Activated naive CD8-positive, alpha-beta T cell treated with anti-CD3 and anti-CD28 coated beads, Interleukin-2, amount 10 ng/mL, durations not matched to agents 7 days and 5 days (primary cell): Measurements from ENCODE around the gene SCML1. TPM values are rescaled to one million over a fixed set of nuclear protein-coding genes. Genes with fewer than 3 reads are reported as not detected.

Experiments used
- ATAC-seq: fragments of 150-1000 bp; cut with Tn5 transposase; one replicate; pipeline ENCODE4 v1.10.0; 2021; ENCODE audit warnings: low read depth, moderate library complexity
- POLR2A ChIA-PET: fragments of 350-600 bp; sonication (Branson Sonifier 250); formaldehyde crosslinking; loops from one replicate; lab custom pipeline; 2021; ENCODE audit warnings: antibody characterized with exemption; lab: Charles Lee
- DNase-seq: peaks from one replicate; pipeline ENCODE4 v3.0.0; 2021
- H3K27ac Mint-ChIP-seq: one replicate; pipeline ENCODE4 v1.8.0; 2022; ENCODE audit warnings: mild to moderate bottlenecking, mixed read lengths
- H3K27me3 Mint-ChIP-seq: one replicate; pipeline ENCODE4 v1.8.0; 2022; ENCODE audit warnings: mild to moderate bottlenecking, moderate library complexity, mixed read lengths
- H3K36me3 Mint-ChIP-seq: one replicate; pipeline ENCODE4 v1.8.0; 2021; ENCODE audit warnings: mild to moderate bottlenecking, mixed read lengths
- H3K4me1 Mint-ChIP-seq: one replicate; pipeline ENCODE4 v1.8.0; 2021; ENCODE audit warnings: mixed read lengths
- H3K4me3 Mint-ChIP-seq: one replicate; pipeline ENCODE4 v1.8.0; 2022; ENCODE audit warnings: mild to moderate bottlenecking, moderate library complexity, mixed read lengths
- H3K9me3 Mint-ChIP-seq: one replicate; pipeline ENCODE4 v1.8.0; 2021; ENCODE audit warnings: mixed read lengths
- total RNA-seq, 2 experiments: library from RNA; stranded (reverse); gene quantifications; one replicate each; pipeline ENCODE4 v1.2.3, GENCODE V29; 2021

SCML1 gene
- total RNA-seq, 2 experiments from 2014 or later, result 6.6 to 6.8 TPM

GRCh38 chrX:17744896-17745523 lies 7.7 kb downstream of the SCML1 start:
- Mint-ChIP-seq H3K27ac (no peak overlapping the region), H3K27me3 (peaks cover 4% of the 10 kb centered on the region), H3K9me3 (no peaks in the 10 kb centered on the region), H3K36me3 (peaks cover 1% of the 10 kb centered on the region), H3K4me3 (no peak overlapping the region), H3K4me1 (peaks cover 3% of the 10 kb centered on the region)
- ATAC-seq (no peak), DNase-seq (no peak)
- POLR2A ChIA-PET, result no interaction called here

GRCh38 chrX:17747692-17748091 lies 10.4 kb downstream of the SCML1 start:
- no peak overlapping the region for H3K27ac Mint-ChIP-seq
- no peak for ATAC-seq

GRCh38 chrX:17748684-17749083 lies 11.4 kb downstream of the SCML1 start:
- Mint-ChIP-seq H3K4me3 (no peak overlapping the region), H3K9me3 (no peaks in the 10 kb centered on the region), H3K4me1 (no peaks in the 10 kb centered on the region), H3K36me3 (peaks cover 1% of the 10 kb centered on the region), H3K27ac (no peak overlapping the region), H3K27me3 (no peaks in the 10 kb centered on the region)
- POLR2A ChIA-PET, result no interaction called here
- ATAC-seq (no peak), DNase-seq (no peak)

More at GRCh38 chrX:17747692-17748091, 10.4 kb downstream of the SCML1 start:
- no peak overlapping the region for H3K4me3 Mint-ChIP-seq
- peaks cover 1% of the 10 kb centered on the region for H3K36me3 Mint-ChIP-seq
- no peak for DNase-seq
- POLR2A ChIA-PET, result no interaction called here
- no peaks in the 10 kb centered on the region for H3K27me3 Mint-ChIP-seq
- no peaks in the 10 kb centered on the region for H3K9me3 Mint-ChIP-seq
- no peaks in the 10 kb centered on the region for H3K4me1 Mint-ChIP-seq

- H3K36me3 Mint-ChIP-seq, result peaks cover 1% of the 10 kb centered on the region
- H3K27ac Mint-ChIP-seq, result no peak overlapping the region
- no peaks in the 10 kb centered on the region for H3K4me1 Mint-ChIP-seq
- no peak overlapping the region for H3K4me3 Mint-ChIP-seq
- DNase-seq (no peak), ATAC-seq (no peak)
- no peaks in the 10 kb centered on the region for H3K9me3 Mint-ChIP-seq
- no peaks in the 10 kb centered on the region for H3K27me3 Mint-ChIP-seq
- POLR2A ChIA-PET, result no interaction called here
Measured at GRCh38 chrX:17750436-17750835, 13.1 kb downstream of the SCML1 start.

GRCh38 chrX:17758382-17758781 lies 21.1 kb downstream of the SCML1 start:
- ATAC-seq (no peak), DNase-seq (no peak)
- no peaks in the 10 kb centered on the region for H3K27me3 Mint-ChIP-seq
- no peak overlapping the region for H3K4me3 Mint-ChIP-seq
- H3K4me1 Mint-ChIP-seq, result peaks cover 1% of the 10 kb centered on the region
- H3K9me3 Mint-ChIP-seq, result no peaks in the 10 kb centered on the region
- POLR2A ChIA-PET, result no interaction called here
- no peaks in the 10 kb centered on the region for H3K36me3 Mint-ChIP-seq
- H3K27ac Mint-ChIP-seq, result no peak overlapping the region

GRCh38 chrX:17759990-17760389 lies 22.7 kb downstream of the SCML1 start:
- Mint-ChIP-seq H3K27ac (no peak overlapping the region), H3K27me3 (no peaks in the 10 kb centered on the region), H3K4me3 (no peak overlapping the region), H3K4me1 (peaks cover 1% of the 10 kb centered on the region), H3K9me3 (no peaks in the 10 kb centered on the region), H3K36me3 (no peaks in the 10 kb centered on the region)
- no peak for DNase-seq
- ATAC-seq, result no peak
- POLR2A ChIA-PET, result no interaction called here

GRCh38 chrX:17767734-17768133 lies 30.4 kb downstream of the SCML1 start:
- Mint-ChIP-seq H3K4me1 (no peaks in the 10 kb centered on the region), H3K36me3 (no peaks in the 10 kb centered on the region), H3K27me3 (no peaks in the 10 kb centered on the region), H3K9me3 (no peaks in the 10 kb centered on the region), H3K4me3 (no peak overlapping the region), H3K27ac (no peak overlapping the region)
- no peak for ATAC-seq
- POLR2A ChIA-PET, result no interaction called here
- DNase-seq, result no peak

- DNase-seq (no peak), ATAC-seq (no peak)
- no peaks in the 10 kb centered on the region for H3K4me1 Mint-ChIP-seq
- POLR2A ChIA-PET, result interaction anchor here (0.6 kb wide), 1 partner anchor 1758 kb away, joined by 3 read pairs; no protein-coding TSS in a partner anchor
- no peaks in the 10 kb centered on the region for H3K36me3 Mint-ChIP-seq
- H3K27ac Mint-ChIP-seq, result no peak overlapping the region
- no peaks in the 10 kb centered on the region for H3K9me3 Mint-ChIP-seq
- H3K4me3 Mint-ChIP-seq, result no peak overlapping the region
- no peaks in the 10 kb centered on the region for H3K27me3 Mint-ChIP-seq
Measured at GRCh38 chrX:17768997-17769396, 31.7 kb downstream of the SCML1 start.

- Mint-ChIP-seq H3K4me1 (no peaks in the 10 kb centered on the region), H3K4me3 (no peak overlapping the region), H3K36me3 (no peaks in the 10 kb centered on the region), H3K27ac (no peak overlapping the region), H3K27me3 (no peaks in the 10 kb centered on the region), H3K9me3 (no peaks in the 10 kb centered on the region)
- DNase-seq (no peak), ATAC-seq (peak; percentile 63)
- POLR2A ChIA-PET, result no interaction called here
Measured at GRCh38 chrX:17769701-17770269, 32.5 kb downstream of the SCML1 start.

- DNase-seq, result no peak
- Mint-ChIP-seq H3K9me3 (no peaks in the 10 kb centered on the region), H3K27ac (no peak overlapping the region), H3K36me3 (no peaks in the 10 kb centered on the region), H3K27me3 (no peaks in the 10 kb centered on the region), H3K4me1 (no peaks in the 10 kb centered on the region), H3K4me3 (no peak overlapping the region)
- ATAC-seq, result peak; percentile 42
- POLR2A ChIA-PET, result no interaction called here
Measured at GRCh38 chrX:17773221-17773876, 36.1 kb downstream of the SCML1 start.

- ATAC-seq (no peak), DNase-seq (no peak)
- H3K9me3 Mint-ChIP-seq, result no peaks in the 10 kb centered on the region
- H3K4me3 Mint-ChIP-seq, result no peak overlapping the region
- peaks cover 4% of the 10 kb centered on the region for H3K4me1 Mint-ChIP-seq
- H3K27me3 Mint-ChIP-seq, result no peaks in the 10 kb centered on the region
- no peaks in the 10 kb centered on the region for H3K36me3 Mint-ChIP-seq
- H3K27ac Mint-ChIP-seq, result no peak overlapping the region
- POLR2A ChIA-PET, result no interaction called here
Measured at GRCh38 chrX:17774053-17774452, 36.8 kb downstream of the SCML1 start.

GRCh38 chrX:17778997-17779396 lies 41.7 kb downstream of the SCML1 start:
- Mint-ChIP-seq H3K4me3 (no peak overlapping the region), H3K36me3 (no peaks in the 10 kb centered on the region), H3K27ac (no peak overlapping the region), H3K9me3 (no peaks in the 10 kb centered on the region), H3K27me3 (no peaks in the 10 kb centered on the region), H3K4me1 (peaks cover 4% of the 10 kb centered on the region)
- ATAC-seq, result no peak
- DNase-seq, result no peak
- POLR2A ChIA-PET, result no interaction called here

GRCh38 chrX:17779434-17779833 lies 42.1 kb downstream of the SCML1 start:
- ATAC-seq, result no peak
- Mint-ChIP-seq H3K36me3 (no peaks in the 10 kb centered on the region), H3K27ac (no peak overlapping the region), H3K4me3 (no peak overlapping the region), H3K4me1 (peaks cover 4% of the 10 kb centered on the region), H3K9me3 (no peaks in the 10 kb centered on the region), H3K27me3 (no peaks in the 10 kb centered on the region)
- no peak for DNase-seq
- POLR2A ChIA-PET, result no interaction called here
